NCI-H2107 (cell line): ENCODE data around the gene ELFN2.
"Not testable (repeated sequence)": the region's sequence is repeated elsewhere in the genome, so short reads cannot be mapped to it uniquely, and the experiment has no call there.

Experiments used
- DNase-seq: peaks from one replicate; lab custom pipeline; 2025; lab: John Stamatoyannopoulos, UW

Gene ELFN2, protein sequence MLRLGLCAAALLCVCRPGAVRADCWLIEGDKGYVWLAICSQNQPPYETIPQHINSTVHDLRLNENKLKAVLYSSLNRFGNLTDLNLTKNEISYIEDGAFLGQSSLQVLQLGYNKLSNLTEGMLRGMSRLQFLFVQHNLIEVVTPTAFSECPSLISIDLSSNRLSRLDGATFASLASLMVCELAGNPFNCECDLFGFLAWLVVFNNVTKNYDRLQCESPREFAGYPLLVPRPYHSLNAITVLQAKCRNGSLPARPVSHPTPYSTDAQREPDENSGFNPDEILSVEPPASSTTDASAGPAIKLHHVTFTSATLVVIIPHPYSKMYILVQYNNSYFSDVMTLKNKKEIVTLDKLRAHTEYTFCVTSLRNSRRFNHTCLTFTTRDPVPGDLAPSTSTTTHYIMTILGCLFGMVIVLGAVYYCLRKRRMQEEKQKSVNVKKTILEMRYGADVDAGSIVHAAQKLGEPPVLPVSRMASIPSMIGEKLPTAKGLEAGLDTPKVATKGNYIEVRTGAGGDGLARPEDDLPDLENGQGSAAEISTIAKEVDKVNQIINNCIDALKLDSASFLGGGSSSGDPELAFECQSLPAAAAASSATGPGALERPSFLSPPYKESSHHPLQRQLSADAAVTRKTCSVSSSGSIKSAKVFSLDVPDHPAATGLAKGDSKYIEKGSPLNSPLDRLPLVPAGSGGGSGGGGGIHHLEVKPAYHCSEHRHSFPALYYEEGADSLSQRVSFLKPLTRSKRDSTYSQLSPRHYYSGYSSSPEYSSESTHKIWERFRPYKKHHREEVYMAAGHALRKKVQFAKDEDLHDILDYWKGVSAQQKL

GRCh38 chr22:37427135-37427710 lies at the start of gene ELFN2:
ELFN2 (minus strand) TSS chr22:37427479; CDS start chr22:37375534, 51,945 bp downstream.
- no peak for DNase-seq

GRCh38 chr22:37476389-37477329 lies 49.4 kb upstream of the ELFN2 start:
- no peak for DNase-seq

DNA sequence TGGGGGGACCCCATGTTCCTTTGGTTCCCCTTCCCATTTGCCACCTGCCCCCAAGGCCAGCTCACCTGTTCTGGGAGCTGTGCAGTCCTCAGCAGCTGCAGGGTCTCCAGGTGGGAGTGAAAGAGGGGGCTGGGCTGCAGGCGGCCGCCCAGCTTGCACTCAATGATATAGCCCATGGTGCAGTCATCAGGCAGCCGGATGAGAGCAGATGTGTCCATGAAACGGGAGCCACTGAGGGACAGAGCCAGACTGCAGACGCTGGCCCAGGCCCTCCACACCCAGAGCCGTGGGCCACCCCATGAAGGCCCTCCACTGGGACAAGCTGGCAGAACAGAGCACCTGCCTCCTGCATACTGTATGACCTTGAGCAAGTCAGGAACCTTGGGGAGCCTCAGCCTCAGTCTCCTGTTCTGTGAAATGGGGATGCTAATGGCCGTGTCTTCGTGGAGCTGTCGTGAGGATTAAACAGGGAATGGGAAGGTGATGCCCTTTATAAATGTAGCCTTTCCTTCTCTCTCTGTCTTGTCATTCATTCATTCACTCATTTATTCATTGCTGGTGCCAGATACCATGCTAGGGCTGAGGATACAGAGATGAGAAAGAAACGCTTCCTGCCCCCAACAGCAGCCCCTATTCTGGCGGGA lies 47.3 kb upstream of the ELFN2 start:
- no peak for DNase-seq

GRCh38 chr22:37473437-37473946 lies 46.2 kb upstream of the ELFN2 start:
- DNase-seq, result no peak

DNA sequence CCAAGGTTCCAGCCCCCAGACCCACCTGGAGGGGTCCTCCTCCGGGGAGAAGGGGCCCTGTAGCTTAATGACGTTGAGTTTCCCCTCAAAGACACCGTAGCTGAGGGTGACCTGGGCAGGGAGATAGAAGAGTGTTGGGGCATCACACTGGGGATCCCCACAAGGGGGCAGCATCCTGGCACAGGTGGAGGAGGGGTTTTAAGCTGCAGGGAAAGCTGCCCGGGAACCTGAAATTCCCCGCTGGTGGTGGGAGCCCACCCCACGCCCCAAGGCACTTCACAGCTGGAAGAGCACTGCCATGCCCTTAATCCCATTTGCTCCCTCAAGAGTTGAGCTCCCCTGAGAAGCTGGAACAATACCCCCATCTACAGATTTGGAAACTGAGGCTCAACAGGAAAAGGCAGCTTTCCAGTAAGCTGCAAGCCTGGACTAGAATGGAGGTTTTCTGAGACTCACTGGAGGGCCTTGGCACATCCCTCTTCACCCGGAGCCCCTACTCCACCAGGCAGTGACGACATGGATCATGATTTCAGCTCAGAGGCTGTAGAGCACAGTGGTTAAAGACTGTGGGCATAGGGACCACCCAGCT lies 45.2 kb upstream of the ELFN2 start:
- no peak for DNase-seq

DNA sequence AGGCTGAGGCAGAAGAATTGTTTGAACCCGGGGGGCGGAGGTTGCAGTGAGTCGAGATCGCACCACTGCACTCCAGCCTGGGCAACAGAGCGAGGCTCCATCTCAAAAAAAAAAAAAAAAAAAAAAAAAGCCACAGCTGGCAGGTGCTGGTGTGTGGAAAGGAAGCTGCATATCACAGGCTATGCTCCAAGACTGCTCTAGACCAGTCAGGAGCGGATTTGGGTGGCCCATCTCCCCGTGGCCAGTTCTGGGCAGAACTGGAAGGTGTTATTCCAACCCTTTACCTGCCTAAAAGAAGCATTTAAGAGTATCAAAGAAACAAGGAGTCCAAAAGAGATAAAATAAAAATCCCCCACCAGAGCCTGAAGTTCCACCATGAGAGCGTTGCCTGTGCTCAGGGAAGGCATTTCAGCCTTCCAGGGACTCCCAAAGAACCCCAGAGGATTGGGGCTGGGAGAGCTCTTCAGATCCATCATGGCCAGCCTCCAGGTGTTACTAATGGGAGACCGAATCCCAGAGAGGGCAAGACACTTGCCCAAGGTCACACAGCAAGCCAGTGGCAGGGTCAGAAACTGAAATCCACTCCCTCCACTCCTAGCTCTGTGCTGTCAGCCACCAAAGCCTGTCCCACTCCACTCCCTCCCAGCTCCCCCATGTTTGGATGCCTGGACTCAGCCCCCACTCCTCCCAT lies 44.6 kb upstream of the ELFN2 start:
- no peak for DNase-seq

DNA sequence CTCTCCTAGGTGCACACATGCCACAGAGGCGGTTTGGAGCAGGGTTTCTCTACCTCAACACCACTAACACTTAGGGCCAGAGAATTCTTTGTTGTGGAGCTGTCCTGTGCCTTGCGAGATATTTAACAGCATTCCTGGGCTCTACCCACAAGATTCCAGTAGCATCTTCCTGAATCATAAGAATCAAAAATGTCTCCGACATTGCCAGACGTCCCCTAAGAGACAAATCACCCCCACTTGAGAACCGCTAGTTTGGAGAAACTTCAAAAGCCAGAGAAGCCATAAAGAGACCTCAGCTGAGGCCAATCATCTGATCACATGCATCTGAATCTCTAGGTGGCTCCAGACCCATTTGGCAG lies 42.8 kb upstream of the ELFN2 start:
- DNase-seq, result no peak

GRCh38 chr22:37469416-37470086 lies 42.3 kb upstream of the ELFN2 start:
- DNase-seq, result no peak

GRCh38 chr22:37468201-37468695 lies 41.0 kb upstream of the ELFN2 start:
- DNase-seq, result not testable (repeated sequence)

GRCh38 chr22:37467391-37467955 lies 40.2 kb upstream of the ELFN2 start:
- no peak for DNase-seq

DNA sequence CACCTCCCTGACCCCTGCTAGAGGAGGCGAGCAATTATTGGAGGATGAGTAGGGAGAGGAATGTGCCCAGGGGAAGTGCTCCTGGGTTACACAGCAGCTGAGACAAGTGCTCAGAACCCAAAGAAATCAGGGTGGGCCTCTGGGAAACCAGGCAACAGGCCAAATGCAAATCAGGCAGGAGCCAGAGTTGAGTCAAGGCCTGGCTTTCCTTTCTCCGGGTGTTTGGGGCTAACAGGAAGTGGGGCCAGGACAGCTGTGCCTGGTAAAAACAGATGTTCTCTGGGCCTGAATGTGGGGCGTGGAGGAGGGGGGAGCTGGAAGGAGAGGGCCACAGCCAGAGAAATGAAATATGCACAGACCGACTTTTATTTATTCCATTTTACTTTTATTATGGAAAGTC lies 36.9 kb upstream of the ELFN2 start:
- no peak for DNase-seq

DNA sequence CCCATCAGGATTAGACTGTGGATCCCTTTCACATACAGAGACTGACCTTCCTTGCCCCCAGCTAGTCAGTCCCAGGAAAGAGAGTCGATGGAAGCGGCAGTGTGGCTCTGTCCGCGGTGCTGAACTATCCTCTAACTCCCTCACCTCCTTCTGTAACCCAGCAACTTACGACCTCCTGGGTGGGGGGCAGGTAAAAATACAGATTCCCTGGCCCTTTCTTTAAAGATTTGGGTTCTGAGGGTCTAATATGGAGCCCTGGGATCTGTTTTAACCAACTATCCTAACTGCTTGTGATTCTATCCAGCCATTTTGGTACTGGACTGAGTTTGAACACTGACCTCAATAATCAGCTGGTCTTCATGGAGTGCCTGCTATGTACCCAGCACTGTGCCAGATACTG lies 35.7 kb upstream of the ELFN2 start:
- no peak for DNase-seq

GRCh38 chr22:37462436-37462835 lies 35.2 kb upstream of the ELFN2 start:
- no peak for DNase-seq

DNA sequence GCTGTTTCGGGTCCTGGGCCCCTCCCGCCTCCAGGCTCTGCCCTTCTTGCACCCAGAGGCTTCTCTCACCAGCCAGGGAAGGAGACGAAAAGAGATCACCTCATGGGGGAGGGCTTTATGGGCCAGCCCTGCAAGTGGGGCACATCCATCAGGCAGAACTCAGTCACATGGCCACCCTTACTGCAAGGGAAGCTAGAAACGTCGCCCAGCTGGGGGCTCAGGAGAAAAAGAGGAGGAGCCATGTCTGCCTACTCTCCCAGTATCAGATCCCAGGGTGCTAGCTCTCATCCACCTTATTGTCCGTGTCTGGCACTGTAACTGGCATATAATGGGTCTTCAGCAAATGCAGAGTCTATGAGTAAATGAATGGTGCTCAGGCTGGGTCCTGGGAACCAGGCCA lies 34.7 kb upstream of the ELFN2 start:
- no peak for DNase-seq

DNA sequence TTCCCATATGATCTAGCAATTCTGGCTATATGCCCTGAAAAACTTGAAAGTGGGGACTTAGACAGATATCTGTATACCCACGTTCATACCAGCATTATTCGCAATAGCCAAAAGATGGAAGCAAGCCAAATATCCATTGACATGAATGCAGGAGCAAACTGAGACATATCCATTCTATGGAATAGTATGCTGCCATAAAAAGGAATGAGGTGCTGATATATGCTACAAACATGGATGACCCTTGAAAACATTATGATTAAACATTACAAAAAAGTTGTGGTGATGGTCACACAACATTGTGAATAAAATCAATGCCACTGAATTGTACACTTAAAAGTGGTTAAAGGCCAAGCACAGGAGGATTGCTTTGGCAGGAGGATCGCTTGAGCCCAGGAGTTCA lies 33.4 kb upstream of the ELFN2 start:
- DNase-seq, result no peak

- DNase-seq, result no peak
Measured at GRCh38 chr22:37459206-37459605, 31.9 kb upstream of the ELFN2 start.

- DNase-seq, result peak; percentile 22
Measured at GRCh38 chr22:37457093-37457893, 30.0 kb upstream of the ELFN2 start.

GRCh38 chr22:37456346-37456745 lies 29.1 kb upstream of the ELFN2 start:
- no peak for DNase-seq
